Activated T-cell treated with anti-CD3 and anti-CD28 coated beads, Interleukin-2, amount 50 U/mL, for 4 hours (primary cell): ENCODE data around the gene FARS2. TPM values are rescaled to one million over a fixed set of nuclear protein-coding genes. Genes with fewer than 3 reads are reported as not detected.

Experiments
- ATAC-seq, 2 donors: fragments of 200-7000 bp; cut with Tn5 transposase; one replicate each; pipeline ENCODE4 v1.10.0; 2021
- DNase-seq: peaks from one replicate; pipeline ENCODE4 v3.0.0-alpha.2; 2020
- H3K27me3 Mint-ChIP-seq: one replicate; pipeline ENCODE4 v1.8.0; 2021; ENCODE audit warnings: low read depth, mixed read lengths
- H3K36me3 Mint-ChIP-seq: one replicate; pipeline ENCODE4 v1.8.0; 2022; ENCODE audit warnings: mixed read lengths; ENCODE audit not compliant: insufficient read depth
- H3K4me1 Mint-ChIP-seq: one replicate; pipeline ENCODE4 v1.8.0; 2021; ENCODE audit warnings: low read depth, mixed read lengths
- H3K4me3 Mint-ChIP-seq: one replicate; pipeline ENCODE4 v1.8.0; 2021; ENCODE audit warnings: mild to moderate bottlenecking, moderate library complexity, mixed read lengths
- H3K9me3 Mint-ChIP-seq: one replicate; pipeline ENCODE4 v1.8.0; 2021; ENCODE audit warnings: mixed read lengths
- total RNA-seq, 3 donors: library from RNA; stranded (reverse); gene quantifications; one replicate each; pipeline ENCODE4 v1.2.1, GENCODE V29; 2021

The FARS2 gene
- total RNA-seq, 3 donors from 2014 or later: 28.3 to 31.0 (median 29.9) TPM

- H3K36me3 Mint-ChIP-seq: peaks cover 15% of the 10 kb centered on the region
- no peak for DNase-seq
- H3K4me1 Mint-ChIP-seq: peaks cover 16% of the 10 kb centered on the region
- H3K9me3 Mint-ChIP-seq: peaks cover 5% of the 10 kb centered on the region
- no peak overlapping the region for H3K4me3 Mint-ChIP-seq
- no peaks in the 10 kb centered on the region for H3K27me3 Mint-ChIP-seq
- no peak for ATAC-seq
Measured at GRCh38 chr6:5403609-5404008, 142.3 kb downstream of the FARS2 start.

- no peak for ATAC-seq
Measured at GRCh38 chr6:5405976-5406375, 144.7 kb downstream of the FARS2 start.

GRCh38 chr6:5411414-5411813, 150.1 kb downstream of the FARS2 start:
- Mint-ChIP-seq H3K36me3 (peaks cover 10% of the 10 kb centered on the region), H3K4me1 (no peaks in the 10 kb centered on the region), H3K9me3 (no peaks in the 10 kb centered on the region), H3K4me3 (no peak overlapping the region), H3K27me3 (no peaks in the 10 kb centered on the region)
- DNase-seq (no peak), ATAC-seq (no peak)

More at GRCh38 chr6:5405976-5406375, 144.7 kb downstream of the FARS2 start:
- peaks cover 5% of the 10 kb centered on the region for H3K9me3 Mint-ChIP-seq
- H3K27me3 Mint-ChIP-seq: no peaks in the 10 kb centered on the region
- H3K36me3 Mint-ChIP-seq: peaks cover 16% of the 10 kb centered on the region
- no peak for DNase-seq
- H3K4me1 Mint-ChIP-seq: peaks cover 8% of the 10 kb centered on the region
- no peak overlapping the region for H3K4me3 Mint-ChIP-seq

GRCh38 chr6:5412017-5412416, 150.7 kb downstream of the FARS2 start:
- Mint-ChIP-seq H3K9me3 (no peaks in the 10 kb centered on the region), H3K36me3 (peaks cover 9% of the 10 kb centered on the region), H3K4me1 (no peaks in the 10 kb centered on the region), H3K4me3 (no peak overlapping the region), H3K27me3 (no peaks in the 10 kb centered on the region)
- DNase-seq (no peak), ATAC-seq (no peak)

- H3K36me3 Mint-ChIP-seq: peaks cover 13% of the 10 kb centered on the region
- ATAC-seq: no peak
Measured at GRCh38 chr6:5412663-5413062, 151.3 kb downstream of the FARS2 start.

GRCh38 chr6:5416250-5416649, 154.9 kb downstream of the FARS2 start:
- DNase-seq (no peak), ATAC-seq (no peak)
- no peaks in the 10 kb centered on the region for H3K27me3 Mint-ChIP-seq
- H3K4me1 Mint-ChIP-seq: no peaks in the 10 kb centered on the region
- peaks cover 9% of the 10 kb centered on the region for H3K9me3 Mint-ChIP-seq
- H3K4me3 Mint-ChIP-seq: no peak overlapping the region
- H3K36me3 Mint-ChIP-seq: peaks cover 22% of the 10 kb centered on the region

More at GRCh38 chr6:5412663-5413062, 151.3 kb downstream of the FARS2 start:
- Mint-ChIP-seq H3K9me3 (peaks cover 4% of the 10 kb centered on the region), H3K4me1 (no peaks in the 10 kb centered on the region), H3K27me3 (no peaks in the 10 kb centered on the region), H3K4me3 (no peak overlapping the region)
- DNase-seq: no peak

GRCh38 chr6:5422321-5422915, 161.1 kb downstream of the FARS2 start:
- ATAC-seq (no peak), DNase-seq (no peak)
- peaks cover 26% of the 10 kb centered on the region for H3K36me3 Mint-ChIP-seq
- H3K27me3 Mint-ChIP-seq: no peaks in the 10 kb centered on the region
- H3K9me3 Mint-ChIP-seq: peaks cover 8% of the 10 kb centered on the region
- H3K4me1 Mint-ChIP-seq: peaks cover 7% of the 10 kb centered on the region
- H3K4me3 Mint-ChIP-seq: no peak overlapping the region

GRCh38 chr6:5423251-5423650, 161.9 kb downstream of the FARS2 start:
- H3K27me3 Mint-ChIP-seq: no peaks in the 10 kb centered on the region
- H3K4me3 Mint-ChIP-seq: no peak overlapping the region
- DNase-seq: no peak

GRCh38 chr6:5424726-5425125, 163.4 kb downstream of the FARS2 start:
- peaks cover 7% of the 10 kb centered on the region for H3K4me1 Mint-ChIP-seq
- H3K27me3 Mint-ChIP-seq: no peaks in the 10 kb centered on the region
- no peak overlapping the region for H3K4me3 Mint-ChIP-seq
- peaks cover 14% of the 10 kb centered on the region for H3K36me3 Mint-ChIP-seq
- DNase-seq (no peak), ATAC-seq (no peak)
- H3K9me3 Mint-ChIP-seq: no peaks in the 10 kb centered on the region

More at GRCh38 chr6:5423251-5423650, 161.9 kb downstream of the FARS2 start:
- Mint-ChIP-seq H3K36me3 (peaks cover 21% of the 10 kb centered on the region), H3K9me3 (no peaks in the 10 kb centered on the region), H3K4me1 (peaks cover 7% of the 10 kb centered on the region)
- ATAC-seq: no peak

- H3K4me1 Mint-ChIP-seq: peaks cover 7% of the 10 kb centered on the region
- H3K4me3 Mint-ChIP-seq: no peak overlapping the region
Measured at GRCh38 chr6:5425267-5425666, 164.0 kb downstream of the FARS2 start.

GRCh38 chr6:5425797-5426196, 164.5 kb downstream of the FARS2 start:
- Mint-ChIP-seq H3K4me1 (peaks cover 7% of the 10 kb centered on the region), H3K36me3 (peaks cover 14% of the 10 kb centered on the region), H3K27me3 (no peaks in the 10 kb centered on the region), H3K4me3 (no peak overlapping the region), H3K9me3 (no peaks in the 10 kb centered on the region)
- no peak for DNase-seq
- ATAC-seq: no peak

More at GRCh38 chr6:5425267-5425666, 164.0 kb downstream of the FARS2 start:
- no peaks in the 10 kb centered on the region for H3K9me3 Mint-ChIP-seq
- ATAC-seq (no peak), DNase-seq (no peak)
- peaks cover 11% of the 10 kb centered on the region for H3K36me3 Mint-ChIP-seq
- H3K27me3 Mint-ChIP-seq: no peaks in the 10 kb centered on the region

- ATAC-seq: no peak
- H3K4me3 Mint-ChIP-seq: no peak overlapping the region
- H3K9me3 Mint-ChIP-seq: no peaks in the 10 kb centered on the region
- no peaks in the 10 kb centered on the region for H3K27me3 Mint-ChIP-seq
- H3K36me3 Mint-ChIP-seq: peaks cover 13% of the 10 kb centered on the region
- DNase-seq: no peak
- peaks cover 5% of the 10 kb centered on the region for H3K4me1 Mint-ChIP-seq
Measured at GRCh38 chr6:5427586-5427985, 166.3 kb downstream of the FARS2 start.

GRCh38 chr6:5433324-5433723, 172.0 kb downstream of the FARS2 start:
- DNase-seq (no peak), ATAC-seq (no peak)
- no peaks in the 10 kb centered on the region for H3K27me3 Mint-ChIP-seq
- H3K4me1 Mint-ChIP-seq: no peaks in the 10 kb centered on the region
- H3K36me3 Mint-ChIP-seq: peaks cover 46% of the 10 kb centered on the region
- peaks cover 15% of the 10 kb centered on the region for H3K9me3 Mint-ChIP-seq
- no peak overlapping the region for H3K4me3 Mint-ChIP-seq

GRCh38 chr6:5435449-5435848, 174.1 kb downstream of the FARS2 start:
- H3K9me3 Mint-ChIP-seq: peaks cover 15% of the 10 kb centered on the region

GRCh38 chr6:5438922-5439584, 177.7 kb downstream of the FARS2 start:
- H3K9me3 Mint-ChIP-seq: peaks cover 15% of the 10 kb centered on the region
- ATAC-seq (no peak), DNase-seq (no peak)
- H3K4me3 Mint-ChIP-seq: no peak overlapping the region
- H3K4me1 Mint-ChIP-seq: peaks cover 11% of the 10 kb centered on the region
- H3K27me3 Mint-ChIP-seq: no peaks in the 10 kb centered on the region
- H3K36me3 Mint-ChIP-seq: peaks cover 27% of the 10 kb centered on the region

More at GRCh38 chr6:5435449-5435848, 174.1 kb downstream of the FARS2 start:
- Mint-ChIP-seq H3K36me3 (peaks cover 46% of the 10 kb centered on the region), H3K4me1 (peaks cover 11% of the 10 kb centered on the region), H3K4me3 (no peak overlapping the region), H3K27me3 (no peaks in the 10 kb centered on the region)
- no peak for ATAC-seq
- no peak for DNase-seq
